Raji (cell line): Measurements from ENCODE around the gene UBR3.
A peak's percentile ranks its signal among the peaks of the same experiment; 100 is the strongest.

Experiments
- POLR2A ChIP-seq: IDR thresholded peaks from 2 replicates; pipeline ENCODE4 v1.6.1; 2011; ENCODE audit warnings: low read depth, low read length, control low read depth; ENCODE audit not compliant: insufficient read depth

Gene UBR3

GRCh38 chr2:169827272-169828140 is at the start of gene UBR3:
Gene UBR3 (plus strand): TSS chr2:169827454. CDS start chr2:169827508, 54 bp downstream.
- peak; percentile 78 for TF ChIP-seq POLR2A

GRCh38 chr2:169778446-169778845 is 48.8 kb upstream of the UBR3 start:
- no peak for TF ChIP-seq POLR2A

- no peak for TF ChIP-seq POLR2A
These were observed 45.8 kb upstream of the UBR3 start for GRCh38 chr2:169781249-169782013.

GRCh38 chr2:169782513-169782912 is 44.7 kb upstream of the UBR3 start:
- TF ChIP-seq POLR2A = no peak

- no peak for TF ChIP-seq POLR2A
These were observed 36.7 kb upstream of the UBR3 start for GRCh38 chr2:169790581-169790980.

- TF ChIP-seq POLR2A = no peak
These were observed 32.1 kb upstream of the UBR3 start for GRCh38 chr2:169795181-169795580.

GRCh38 chr2:169796441-169796840 is 30.8 kb upstream of the UBR3 start:
- TF ChIP-seq POLR2A = no peak

- no peak for TF ChIP-seq POLR2A
These were observed 29.7 kb upstream of the UBR3 start for GRCh38 chr2:169797601-169798000.

- no peak for TF ChIP-seq POLR2A
These were observed 28.9 kb upstream of the UBR3 start for GRCh38 chr2:169798397-169798717.

- TF ChIP-seq POLR2A = peak; percentile 95
These were observed 28.3 kb upstream of the UBR3 start, which contains the start of gene SSB for GRCh38 chr2:169798718-169799592. Gene SSB (plus strand): TSS chr2:169798871. CDS start chr2:169800961, 2,090 bp downstream.

- TF ChIP-seq POLR2A = no peak
These were observed 23.8 kb upstream of the UBR3 start for GRCh38 chr2:169803480-169803879.

GRCh38 chr2:169806586-169806985 is 20.7 kb upstream of the UBR3 start:
- no peak for TF ChIP-seq POLR2A

GRCh38 chr2:169808221-169808620 is 19.0 kb upstream of the UBR3 start:
- no peak for TF ChIP-seq POLR2A

- no peak for TF ChIP-seq POLR2A
These were observed 11.4 kb upstream of the UBR3 start for GRCh38 chr2:169815849-169816248.

- no peak for TF ChIP-seq POLR2A
These were observed 9.0 kb upstream of the UBR3 start for GRCh38 chr2:169818241-169818640.
